Measurements from ENCODE around the gene SLC34A1. TPM values are rescaled to one million over a fixed set of nuclear protein-coding genes. Genes with fewer than 3 reads are reported as not detected.

Gene SLC34A1
- total and polyA plus RNA-seq, 2 of the 13 experiments (the other 11 are each of a cell fraction or from before 2014, with no cell fraction given), result 0.03 to 0.20 TPM

- no peak for TF ChIP-seq ZNF878 (CRISPR knock-in tag; IDR thresholded peaks at IDR 0.05)
- peak; percentile 19 for TF ChIP-seq XRCC5 (optimal IDR thresholded peaks at IDR 0.05; ENCODE audit: low read length)
- no peak for TF ChIP-seq ZNF441 (CRISPR knock-in tag; IDR thresholded peaks at IDR 0.05; ENCODE audit: borderline replicate concordance)
- TF ChIP-seq MYC (CRISPR knock-in tag; IDR thresholded peaks at IDR 0.05; ENCODE audit: borderline replicate concordance), result peak; percentile 21; the same call in 1 of the 2 replicates
- TF ChIP-seq TSC22D2 (CRISPR knock-in tag; IDR thresholded peaks at IDR 0.05; ENCODE audit: borderline replicate concordance), result no peak
- TF ChIP-seq DRAP1 (CRISPR knock-in tag; IDR thresholded peaks at IDR 0.05), result no peak
- no peak for TF ChIP-seq SPEN (CRISPR knock-in tag; IDR thresholded peaks at IDR 0.05; ENCODE audit: low read depth)
- no peak for TF ChIP-seq ERF (CRISPR knock-in tag; IDR thresholded peaks at IDR 0.05)
- no peak for TF ChIP-seq FOXK1 (CRISPR knock-in tag; IDR thresholded peaks at IDR 0.05; ENCODE audit: borderline replicate concordance, low read depth)
- no peak for TF ChIP-seq TBX2 (CRISPR knock-in tag; IDR thresholded peaks at IDR 0.05; ENCODE audit: borderline replicate concordance)
- TF ChIP-seq, protein P1, sequence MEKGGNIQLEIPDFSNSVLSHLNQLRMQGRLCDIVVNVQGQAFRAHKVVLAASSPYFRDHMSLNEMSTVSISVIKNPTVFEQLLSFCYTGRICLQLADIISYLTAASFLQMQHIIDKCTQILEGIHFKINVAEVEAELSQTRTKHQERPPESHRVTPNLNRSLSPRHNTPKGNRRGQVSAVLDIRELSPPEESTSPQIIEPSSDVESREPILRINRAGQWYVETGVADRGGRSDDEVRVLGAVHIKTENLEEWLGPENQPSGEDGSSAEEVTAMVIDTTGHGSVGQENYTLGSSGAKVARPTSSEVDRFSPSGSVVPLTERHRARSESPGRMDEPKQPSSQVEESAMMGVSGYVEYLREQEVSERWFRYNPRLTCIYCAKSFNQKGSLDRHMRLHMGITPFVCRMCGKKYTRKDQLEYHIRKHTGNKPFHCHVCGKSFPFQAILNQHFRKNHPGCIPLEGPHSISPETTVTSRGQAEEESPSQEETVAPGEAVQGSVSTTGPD (CRISPR knock-in tag; IDR thresholded peaks at IDR 0.05), result no peak
- TF ChIP-seq, protein P2, sequence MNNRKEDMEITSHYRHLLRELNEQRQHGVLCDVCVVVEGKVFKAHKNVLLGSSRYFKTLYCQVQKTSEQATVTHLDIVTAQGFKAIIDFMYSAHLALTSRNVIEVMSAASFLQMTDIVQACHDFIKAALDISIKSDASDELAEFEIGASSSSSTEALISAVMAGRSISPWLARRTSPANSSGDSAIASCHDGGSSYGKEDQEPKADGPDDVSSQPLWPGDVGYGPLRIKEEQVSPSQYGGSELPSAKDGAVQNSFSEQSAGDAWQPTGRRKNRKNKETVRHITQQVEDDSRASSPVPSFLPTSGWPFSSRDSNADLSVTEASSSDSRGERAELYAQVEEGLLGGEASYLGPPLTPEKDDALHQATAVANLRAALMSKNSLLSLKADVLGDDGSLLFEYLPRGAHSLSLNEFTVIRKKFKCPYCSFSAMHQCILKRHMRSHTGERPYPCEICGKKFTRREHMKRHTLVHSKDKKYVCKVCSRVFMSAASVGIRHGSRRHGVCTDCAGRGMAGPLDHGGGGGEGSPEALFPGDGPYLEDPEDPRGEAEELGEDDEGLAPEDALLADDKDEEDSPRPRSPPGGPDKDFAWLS (CRISPR knock-in tag; IDR thresholded peaks at IDR 0.05; ENCODE audit: borderline replicate concordance), result no peak
- peak; percentile 71 for TF ChIP-seq STAG1 (CRISPR knock-in tag; IDR thresholded peaks at IDR 0.05)
- no peak for TF ChIP-seq ZNF775 (CRISPR knock-in tag; IDR thresholded peaks at IDR 0.05; ENCODE audit: borderline replicate concordance)
- no peak for TF ChIP-seq NFKBIZ (CRISPR knock-in tag; IDR thresholded peaks at IDR 0.05)
- TF ChIP-seq EED (CRISPR knock-in tag; IDR thresholded peaks at IDR 0.05), result no peak
- no peak for TF ChIP-seq ZNF543 (CRISPR knock-in tag; IDR thresholded peaks at IDR 0.05)
- TF ChIP-seq ZNF296 (CRISPR knock-in tag; conservative IDR thresholded peaks at IDR 0.05), result no peak
- no peak for TF ChIP-seq PPARG (CRISPR knock-in tag; conservative IDR thresholded peaks at IDR 0.05)
- TF ChIP-seq, protein P3, sequence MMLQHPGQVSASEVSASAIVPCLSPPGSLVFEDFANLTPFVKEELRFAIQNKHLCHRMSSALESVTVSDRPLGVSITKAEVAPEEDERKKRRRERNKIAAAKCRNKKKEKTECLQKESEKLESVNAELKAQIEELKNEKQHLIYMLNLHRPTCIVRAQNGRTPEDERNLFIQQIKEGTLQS (CRISPR knock-in tag; IDR thresholded peaks at IDR 0.05), result no peak
- TF ChIP-seq SAP130 (CRISPR knock-in tag; IDR thresholded peaks at IDR 0.05; ENCODE audit: low read depth), result peak; percentile 33; the same call in 1 of the 2 replicates
- TF ChIP-seq ZFX (CRISPR knock-in tag; IDR thresholded peaks at IDR 0.05; ENCODE audit: low read depth), result 0 out of 2 replicates have a peak, but pooled peaks have one; percentile 17
- no peak for TF ChIP-seq ZKSCAN1 (IDR thresholded peaks at IDR 0.05; ENCODE audit: low read length)
- TF ChIP-seq MYPOP (CRISPR knock-in tag; IDR thresholded peaks at IDR 0.05), result no peak
- no peak for TF ChIP-seq ATF6 (CRISPR knock-in tag; conservative IDR thresholded peaks at IDR 0.05)
- TF ChIP-seq ZNF567 (CRISPR knock-in tag; IDR thresholded peaks at IDR 0.05; ENCODE audit: borderline replicate concordance), result no peak
These were observed 48.1 kb upstream of the SLC34A1 start (continued) for GRCh38 chr5:177336112-177336511.
